ENCODE data around the gene GALK1.
A peak's percentile ranks its signal among the peaks of the same experiment; 100 is the strongest.
"Not testable (repeated sequence)": the region's sequence is repeated elsewhere in the genome, so short reads cannot be mapped to it uniquely, and the experiment has no call there.

The GALK1 gene

GRCh38 chr17:75773121-75773807 is 8.3 kb upstream of the GALK1 start:
- in situ Hi-C loops (cut with HindIII; ENCODE audit: low pct_ligation_motif_present, low pct_unique_long_range_greater_than_20kb, low sequenced_read_pairs) = no loop called here

DNA sequence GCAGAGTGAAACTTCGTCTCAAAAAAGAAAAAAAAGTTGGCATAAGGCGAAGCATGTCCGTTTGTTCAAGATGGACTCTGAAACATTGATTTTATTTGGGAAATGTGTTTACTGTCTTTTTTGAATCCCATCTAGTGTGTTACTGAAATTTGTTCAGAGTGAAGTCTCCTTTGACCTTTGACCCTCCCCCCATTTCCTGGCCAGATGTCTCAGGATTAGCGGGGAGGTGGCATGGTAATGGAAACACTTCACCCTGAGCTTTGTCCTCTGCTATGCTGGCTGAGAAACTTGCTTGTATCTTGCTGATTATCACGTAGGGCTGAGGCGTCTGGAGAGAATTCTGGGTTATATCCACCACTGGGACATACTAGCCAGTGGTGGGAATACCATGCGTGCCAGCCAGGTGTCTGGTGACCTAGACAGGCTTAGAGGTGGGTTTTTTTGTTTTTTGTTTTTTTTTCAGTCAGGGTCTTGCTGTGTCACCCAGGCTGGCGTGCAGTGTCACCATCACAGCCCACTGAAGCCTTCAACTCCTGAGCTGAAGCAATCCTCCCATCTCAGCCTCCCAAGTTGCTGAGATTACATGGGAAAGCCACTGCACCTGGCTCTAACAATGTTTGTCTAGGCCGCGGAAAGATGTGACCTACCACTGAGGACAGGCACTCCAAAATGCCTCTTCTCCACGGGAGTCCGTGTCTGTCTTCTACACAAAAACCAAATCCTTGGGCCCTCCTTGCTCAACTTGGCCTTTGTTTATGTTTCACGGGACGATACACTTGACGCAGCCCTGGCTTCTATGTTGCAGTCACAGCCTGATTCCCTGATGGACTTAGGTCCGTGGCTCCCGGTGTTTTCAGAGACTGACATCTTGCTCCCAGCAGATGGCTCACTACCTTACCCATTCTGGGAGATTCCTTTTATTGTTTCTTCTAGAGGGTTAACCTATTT is 6.6 kb upstream of the GALK1 start:
- DNase-seq = peak; percentile 39
- in situ Hi-C loops (cut with HindIII; ENCODE audit: low pct_ligation_motif_present, low pct_unique_long_range_greater_than_20kb, low sequenced_read_pairs) = no loop called here

More at GRCh38 chr17:75773121-75773807, 8.3 kb upstream of the GALK1 start:
- DNase-seq = no peak

GRCh38 chr17:75769536-75769935 is 4.5 kb upstream of the GALK1 start:
- no peak for DNase-seq
- in situ Hi-C loops (cut with HindIII; ENCODE audit: low pct_ligation_motif_present, low pct_unique_long_range_greater_than_20kb, low sequenced_read_pairs) = no loop called here

GRCh38 chr17:75767881-75768280 is 2.9 kb upstream of the GALK1 start:
- in situ Hi-C loops (cut with HindIII; ENCODE audit: low pct_ligation_motif_present, low pct_unique_long_range_greater_than_20kb, low sequenced_read_pairs) = no loop called here
- no peak for DNase-seq

- DNase-seq = no peak
- in situ Hi-C loops (cut with HindIII; ENCODE audit: low pct_ligation_motif_present, low pct_unique_long_range_greater_than_20kb, low sequenced_read_pairs) = no loop called here
Measured at GRCh38 chr17:75765981-75766380, 989 bp upstream of the GALK1 start.

DNA sequence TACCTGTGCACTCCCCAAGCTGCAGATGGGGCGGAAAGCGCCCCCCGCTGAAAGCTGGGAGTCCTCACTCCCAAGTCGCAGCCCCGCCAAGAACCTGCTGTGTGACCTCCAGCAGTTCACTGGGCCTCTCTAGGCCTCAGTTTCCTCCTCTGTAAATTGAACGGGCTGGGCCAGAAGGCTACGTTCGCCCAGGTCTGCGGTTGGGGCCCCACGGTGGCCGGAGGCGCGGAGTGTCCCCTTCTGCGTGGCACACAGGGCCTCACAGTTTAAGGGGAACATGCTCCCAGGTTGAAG is 628 bp downstream of the GALK1 start:
- DNase-seq = no peak
- in situ Hi-C loops (cut with HindIII; ENCODE audit: low pct_ligation_motif_present, low pct_unique_long_range_greater_than_20kb, low sequenced_read_pairs) = no loop called here

GRCh38 chr17:75763613-75764416 is 1.2 kb downstream of the GALK1 start:
- in situ Hi-C loops (cut with HindIII; ENCODE audit: low pct_ligation_motif_present, low pct_unique_long_range_greater_than_20kb, low sequenced_read_pairs) = no loop called here
- no peak for DNase-seq

- DNase-seq = no peak
- in situ Hi-C loops (cut with HindIII; ENCODE audit: low pct_ligation_motif_present, low pct_unique_long_range_greater_than_20kb, low sequenced_read_pairs) = no loop called here
Measured at GRCh38 chr17:75763269-75763607, 1.8 kb downstream of the GALK1 start.

DNA sequence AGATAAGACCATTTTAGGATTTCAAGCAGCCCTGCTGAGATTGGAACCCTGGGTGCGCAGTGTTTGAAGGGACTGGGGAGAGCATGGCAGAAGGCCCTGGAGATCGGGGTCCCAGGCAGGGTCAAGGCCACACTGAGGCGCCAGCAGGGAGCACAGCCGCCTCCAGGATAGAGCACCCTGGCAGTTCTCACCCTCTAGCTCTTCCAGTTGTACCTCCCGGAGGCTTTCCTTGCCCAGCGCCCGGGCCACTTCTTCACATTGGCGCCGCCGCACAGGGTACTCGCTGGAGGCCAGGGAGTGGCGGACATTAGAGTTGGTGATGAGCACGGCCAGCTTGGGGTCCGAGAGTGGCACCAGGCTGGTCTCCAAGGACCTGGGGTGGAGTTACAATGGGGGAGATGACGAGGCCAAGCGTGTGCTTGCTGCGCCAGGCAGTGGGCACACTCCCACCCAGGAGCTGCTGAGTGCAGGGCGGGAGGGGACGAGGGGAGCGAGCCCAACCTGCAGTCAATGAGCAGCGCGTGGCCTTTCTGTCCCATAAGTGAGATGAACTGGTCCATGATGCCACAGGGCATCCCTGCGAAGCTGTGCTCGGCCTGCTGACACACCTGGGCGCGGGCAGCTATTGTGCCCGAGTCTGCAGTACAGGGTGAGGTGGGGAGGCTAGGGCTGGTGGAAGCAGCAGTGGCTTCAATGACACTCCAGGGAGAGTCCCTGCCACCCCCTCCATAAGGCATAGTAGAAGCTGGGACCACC is 2.3 kb downstream of the GALK1 start:
- no peak for DNase-seq
- in situ Hi-C loops (cut with HindIII; ENCODE audit: low pct_ligation_motif_present, low pct_unique_long_range_greater_than_20kb, low sequenced_read_pairs) = no loop called here

GRCh38 chr17:75759978-75760640 is 4.9 kb downstream of the GALK1 start:
- in situ Hi-C loops (cut with HindIII; ENCODE audit: low pct_ligation_motif_present, low pct_unique_long_range_greater_than_20kb, low sequenced_read_pairs); DNase-seq: not testable (repeated sequence)

GRCh38 chr17:75759457-75759856 is 5.5 kb downstream of the GALK1 start:
- DNase-seq = no peak
- in situ Hi-C loops (cut with HindIII; ENCODE audit: low pct_ligation_motif_present, low pct_unique_long_range_greater_than_20kb, low sequenced_read_pairs) = no loop called here

DNA sequence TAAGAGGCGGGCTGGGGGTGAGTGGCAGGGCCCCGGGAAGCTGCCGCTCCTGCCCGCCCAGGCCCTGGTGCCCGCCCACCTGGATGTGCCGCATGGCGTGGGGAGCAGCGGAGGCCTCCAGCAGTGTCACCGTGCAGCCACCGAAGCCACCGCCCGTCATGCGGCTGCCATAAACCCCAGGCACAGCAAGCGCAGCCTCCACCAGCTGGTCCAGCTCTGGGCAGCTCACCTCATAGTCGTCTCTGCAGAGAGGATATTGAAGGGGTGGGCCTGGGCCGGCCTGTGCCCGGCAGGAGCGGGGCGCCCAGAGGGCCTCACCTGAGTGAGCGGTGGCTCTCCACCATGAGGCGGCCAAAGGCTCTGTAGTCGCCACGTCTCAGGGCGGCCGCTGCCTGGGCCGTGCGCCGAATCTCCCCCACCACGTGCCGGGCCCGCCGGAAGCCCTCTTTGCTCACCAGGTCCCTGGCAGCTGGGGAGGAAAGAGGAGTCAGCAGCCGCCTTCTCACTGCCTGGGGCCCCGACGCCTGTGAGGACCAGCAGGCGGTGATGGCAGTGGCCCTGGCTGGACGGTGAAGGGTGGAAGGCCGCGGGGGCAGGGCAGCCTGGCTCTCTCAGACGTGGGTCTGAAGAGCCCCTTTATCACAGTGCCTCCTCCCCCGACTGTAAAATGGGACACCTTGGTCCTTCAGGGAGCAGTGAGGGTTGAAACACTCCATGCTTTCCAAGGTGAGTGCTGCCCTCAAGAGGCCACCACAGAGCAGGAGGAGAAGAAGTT is 6.7 kb downstream of the GALK1 start:
- DNase-seq = no peak
- in situ Hi-C loops (cut with HindIII; ENCODE audit: low pct_ligation_motif_present, low pct_unique_long_range_greater_than_20kb, low sequenced_read_pairs) = no loop called here

- in situ Hi-C loops (cut with HindIII; ENCODE audit: low pct_ligation_motif_present, low pct_unique_long_range_greater_than_20kb, low sequenced_read_pairs) = no loop called here
- no peak for DNase-seq
Measured at GRCh38 chr17:75757086-75757681, 7.8 kb downstream of the GALK1 start.

DNA sequence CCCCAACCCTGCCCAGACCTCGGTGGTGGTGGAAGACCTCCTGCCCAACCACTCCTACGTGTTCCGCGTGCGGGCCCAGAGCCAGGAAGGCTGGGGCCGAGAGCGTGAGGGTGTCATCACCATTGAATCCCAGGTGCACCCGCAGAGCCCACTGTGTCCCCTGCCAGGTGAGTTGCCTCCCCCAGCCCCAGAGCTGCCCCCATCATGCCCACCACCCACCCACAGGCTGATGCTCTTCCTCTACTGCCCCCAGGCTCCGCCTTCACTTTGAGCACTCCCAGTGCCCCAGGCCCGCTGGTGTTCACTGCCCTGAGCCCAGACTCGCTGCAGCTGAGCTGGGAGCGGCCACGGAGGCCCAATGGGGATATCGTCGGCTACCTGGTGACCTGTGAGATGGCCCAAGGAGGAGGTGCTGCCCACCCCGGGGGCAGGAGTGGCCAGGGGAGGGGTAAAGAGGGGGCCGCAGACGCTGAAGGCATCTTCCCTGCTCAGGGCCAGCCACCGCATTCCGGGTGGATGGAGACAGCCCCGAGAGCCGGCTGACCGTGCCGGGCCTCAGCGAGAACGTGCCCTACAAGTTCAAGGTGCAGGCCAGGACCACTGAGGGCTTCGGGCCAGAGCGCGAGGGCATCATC is 8.4 kb downstream of the GALK1 start:
- no peak for DNase-seq
- in situ Hi-C loops (cut with HindIII; ENCODE audit: low pct_ligation_motif_present, low pct_unique_long_range_greater_than_20kb, low sequenced_read_pairs) = no loop called here

GRCh38 chr17:75755990-75756389 is 9.0 kb downstream of the GALK1 start:
- in situ Hi-C loops (cut with HindIII; ENCODE audit: low pct_ligation_motif_present, low pct_unique_long_range_greater_than_20kb, low sequenced_read_pairs) = no loop called here
- DNase-seq = no peak

DNA sequence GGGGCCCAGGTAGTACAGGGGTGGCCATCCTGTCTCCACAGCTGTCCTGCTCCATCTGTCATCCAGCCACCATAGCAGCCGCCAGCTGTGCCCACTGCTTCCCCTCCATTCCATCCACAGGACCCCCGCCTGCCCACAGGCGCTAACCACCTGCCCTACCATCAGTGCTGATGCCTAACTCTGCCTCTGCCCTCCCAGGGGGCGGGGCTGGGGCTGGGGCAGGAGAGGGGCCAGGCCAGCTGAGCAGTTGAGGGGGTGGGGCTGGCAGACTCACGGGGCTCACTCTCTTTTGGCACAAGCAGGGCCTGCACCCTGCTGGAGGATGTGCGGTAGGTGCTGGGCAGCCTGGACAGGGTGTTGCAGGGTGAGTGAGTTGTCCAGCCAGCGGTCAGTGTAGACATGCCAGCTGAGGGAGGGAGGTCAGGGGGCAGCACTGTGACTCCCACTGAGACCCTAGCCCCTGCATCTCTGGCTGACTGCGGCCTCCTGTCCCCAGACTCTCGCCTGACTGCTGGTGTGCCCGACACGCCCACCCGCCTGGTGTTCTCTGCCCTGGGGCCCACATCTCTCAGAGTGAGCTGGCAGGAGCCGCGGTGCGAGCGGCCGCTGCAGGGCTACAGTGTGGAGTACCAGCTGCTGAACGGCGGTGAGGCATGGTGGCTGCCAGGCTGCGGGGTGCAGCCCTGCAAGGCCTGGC is 9.6 kb downstream of the GALK1 start:
- DNase-seq = no peak

More for the DNA sequence above, 9.6 kb downstream of the GALK1 start:
- in situ Hi-C loops (cut with HindIII; ENCODE audit: low pct_ligation_motif_present, low pct_unique_long_range_greater_than_20kb, low sequenced_read_pairs) = no loop called here
